ENCODE results near the gene MCAT. TPM values are rescaled to one million over a fixed set of nuclear protein-coding genes. Genes with fewer than 3 reads are reported as not detected.

The MCAT gene
- total RNA-seq, 1 donor = 13.8 TPM

DNA sequence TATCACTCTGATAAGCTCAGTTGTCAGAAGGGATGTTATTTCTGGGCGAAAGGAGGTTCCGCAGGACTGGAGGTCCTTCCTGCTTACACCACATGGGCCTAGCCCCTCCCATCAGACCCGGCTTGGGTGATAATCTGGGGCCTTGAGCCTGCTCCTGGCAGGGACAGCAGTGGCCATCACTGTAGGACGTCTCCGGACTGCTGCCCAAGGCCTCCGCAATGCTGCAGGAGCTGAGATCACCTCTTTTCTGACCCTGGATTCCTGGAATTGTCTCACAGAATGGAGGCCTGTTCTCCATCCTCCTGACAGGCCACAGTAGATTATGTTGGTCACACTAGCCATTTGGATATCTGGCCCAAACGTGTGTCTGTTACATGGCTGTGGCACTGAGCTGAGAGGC, 41.9 kb downstream of the MCAT start:
- H3K4me3 ChIP-seq (ENCODE audit: low read depth, low read length) = no peak overlapping the region
- TF ChIP-seq CTCF (IDR thresholded peaks at IDR 0.05; ENCODE audit: insufficient read depth, low read depth, low read length) = no peak
- DNase-seq (ENCODE audit: low read depth) = peak; percentile 28

DNA sequence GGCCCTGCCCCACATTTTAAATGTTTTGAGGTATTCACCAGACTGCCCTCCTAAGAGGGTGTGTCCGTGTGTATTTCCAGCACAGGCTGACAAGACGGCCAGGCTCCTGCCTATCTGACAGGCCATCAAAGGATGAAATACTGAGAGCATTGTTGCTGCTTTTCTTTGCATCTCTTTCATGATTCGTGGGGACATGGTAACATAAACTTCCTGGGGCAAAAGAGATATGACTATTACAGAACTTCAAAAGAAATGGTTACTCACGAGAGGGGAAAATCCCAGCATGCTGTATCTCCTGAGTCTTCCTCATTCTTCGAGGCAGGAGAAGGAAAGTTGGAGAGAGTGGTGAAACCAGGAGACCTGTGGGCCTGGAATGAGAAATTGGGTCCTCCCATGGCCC, 43.0 kb downstream of the MCAT start:
- no peak overlapping the region for H3K4me3 ChIP-seq (ENCODE audit: low read depth, low read length)
- no peak for DNase-seq (ENCODE audit: low read depth)
- no peak for TF ChIP-seq CTCF (IDR thresholded peaks at IDR 0.05; ENCODE audit: insufficient read depth, low read depth, low read length)

GRCh38 chr22:43099095-43099494, 44.1 kb downstream of the MCAT start:
- no peak for DNase-seq (ENCODE audit: low read depth)
- no peak for TF ChIP-seq CTCF (IDR thresholded peaks at IDR 0.05; ENCODE audit: insufficient read depth, low read depth, low read length)
- H3K4me3 ChIP-seq (ENCODE audit: low read depth, low read length) = no peak overlapping the region

DNA sequence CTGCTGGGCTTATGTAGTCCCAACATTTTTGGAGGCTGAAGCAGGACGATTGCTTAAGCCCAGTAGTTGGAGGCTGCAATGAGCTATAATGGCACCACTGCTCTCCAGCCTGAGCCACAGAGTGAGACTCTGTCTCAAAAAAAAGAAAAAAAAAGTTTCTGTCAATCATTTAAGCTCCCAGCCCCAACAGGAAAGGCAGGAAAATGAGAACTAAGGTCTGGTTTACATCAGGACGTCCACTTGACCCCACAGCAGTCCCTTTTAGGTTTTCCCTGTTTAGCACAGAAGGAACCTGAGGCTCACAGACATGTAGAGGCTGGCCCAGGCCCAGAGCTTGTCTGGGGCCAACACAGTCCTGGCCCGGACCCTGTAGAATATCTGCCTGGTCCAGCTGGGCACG, 44.8 kb downstream of the MCAT start:
- DNase-seq (ENCODE audit: low read depth) = no peak
- no peak overlapping the region for H3K4me3 ChIP-seq (ENCODE audit: low read depth, low read length)
- TF ChIP-seq CTCF (IDR thresholded peaks at IDR 0.05; ENCODE audit: insufficient read depth, low read depth, low read length) = no peak

DNA sequence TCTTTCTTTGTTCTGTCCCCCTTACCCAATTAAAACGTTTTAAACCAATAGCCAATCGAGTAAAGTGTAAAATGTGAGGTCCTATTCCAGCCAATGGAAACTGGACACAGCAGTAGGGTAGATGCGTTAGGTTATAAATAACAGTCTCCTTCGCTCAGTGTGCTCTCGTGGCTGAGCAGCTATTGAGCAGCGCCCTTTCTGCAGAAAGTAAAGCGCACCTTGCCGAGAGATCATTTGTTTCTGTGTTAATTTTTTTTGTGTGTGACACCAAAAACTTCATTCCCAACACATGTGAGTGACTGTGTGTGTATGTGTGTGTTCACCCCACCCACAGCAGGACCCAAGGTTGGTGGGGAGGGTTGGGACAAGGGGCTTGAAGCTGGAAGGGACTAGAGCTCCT, 46.8 kb downstream of the MCAT start:
- TF ChIP-seq CTCF (IDR thresholded peaks at IDR 0.05; ENCODE audit: insufficient read depth, low read depth, low read length) = no peak
- no peak overlapping the region for H3K4me3 ChIP-seq (ENCODE audit: low read depth, low read length)
- no peak for DNase-seq (ENCODE audit: low read depth)

DNA sequence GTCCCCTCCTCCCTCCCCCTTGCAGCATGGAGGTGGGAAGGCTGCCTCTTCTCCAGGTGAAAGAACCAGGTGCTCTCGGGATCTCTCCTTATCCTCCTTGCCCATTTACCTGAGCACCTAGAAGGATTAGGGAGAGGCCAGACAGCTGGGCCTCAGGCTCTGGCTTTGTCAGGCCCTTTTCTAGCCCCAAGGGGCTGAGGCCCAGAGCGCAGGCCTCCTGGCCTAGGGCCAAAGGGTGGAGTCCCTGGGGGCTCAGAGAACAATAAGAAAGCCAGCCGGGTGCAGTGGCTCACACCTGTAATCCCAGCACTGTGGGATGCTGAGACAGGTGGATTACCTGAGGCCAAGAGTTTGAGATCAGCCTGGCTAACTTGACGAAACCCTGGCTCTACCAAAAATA, 48.6 kb downstream of the MCAT start:
- DNase-seq (ENCODE audit: low read depth) = no peak
- no peak for TF ChIP-seq CTCF (IDR thresholded peaks at IDR 0.05; ENCODE audit: insufficient read depth, low read depth, low read length)
- no peak overlapping the region for H3K4me3 ChIP-seq (ENCODE audit: low read depth, low read length)

GRCh38 chr22:43094085-43094484, 49.1 kb downstream of the MCAT start:
- no peak for DNase-seq (ENCODE audit: low read depth)
- no peak overlapping the region for H3K4me3 ChIP-seq (ENCODE audit: low read depth, low read length)
- no peak for TF ChIP-seq CTCF (IDR thresholded peaks at IDR 0.05; ENCODE audit: insufficient read depth, low read depth, low read length)

Measured in fibroblast of villous mesenchyme (primary cell).